ENCODE results near the gene ANO2.

The ANO2 gene

DNA sequence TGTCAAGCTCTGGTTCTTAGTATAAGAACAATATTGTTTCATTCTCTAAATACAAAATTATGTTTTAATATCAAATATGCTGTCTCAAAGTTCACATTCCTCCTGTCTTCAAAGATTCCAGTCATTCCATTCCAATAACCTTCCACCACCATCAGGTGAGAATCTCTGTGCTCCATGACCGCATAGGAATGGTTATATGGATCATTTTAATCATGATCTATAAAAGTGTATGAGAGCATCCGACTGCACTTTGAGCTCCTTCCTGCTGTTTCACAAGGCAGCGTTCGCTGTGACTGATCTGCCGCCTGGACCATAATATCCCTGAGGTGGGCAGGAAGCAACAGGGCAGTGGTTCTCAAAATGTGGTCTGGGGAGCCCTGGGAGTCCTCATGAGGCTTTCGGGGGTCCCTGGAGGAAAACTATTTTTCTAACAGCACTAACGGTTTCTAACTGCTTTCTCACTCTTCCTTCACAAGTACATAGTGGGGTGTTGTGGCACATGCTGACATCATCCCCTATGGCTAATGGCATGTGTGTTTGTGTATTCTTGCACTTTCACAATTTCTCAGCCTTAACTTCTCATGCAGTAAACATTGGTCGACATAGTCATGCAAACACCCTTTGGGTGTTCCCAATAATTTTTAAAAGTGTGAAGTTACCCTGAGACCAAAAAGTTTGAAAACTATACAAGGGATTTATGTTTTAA lies 137.4 kb downstream of the ANO2 start:
- TF ChIP-seq, protein P1, sequence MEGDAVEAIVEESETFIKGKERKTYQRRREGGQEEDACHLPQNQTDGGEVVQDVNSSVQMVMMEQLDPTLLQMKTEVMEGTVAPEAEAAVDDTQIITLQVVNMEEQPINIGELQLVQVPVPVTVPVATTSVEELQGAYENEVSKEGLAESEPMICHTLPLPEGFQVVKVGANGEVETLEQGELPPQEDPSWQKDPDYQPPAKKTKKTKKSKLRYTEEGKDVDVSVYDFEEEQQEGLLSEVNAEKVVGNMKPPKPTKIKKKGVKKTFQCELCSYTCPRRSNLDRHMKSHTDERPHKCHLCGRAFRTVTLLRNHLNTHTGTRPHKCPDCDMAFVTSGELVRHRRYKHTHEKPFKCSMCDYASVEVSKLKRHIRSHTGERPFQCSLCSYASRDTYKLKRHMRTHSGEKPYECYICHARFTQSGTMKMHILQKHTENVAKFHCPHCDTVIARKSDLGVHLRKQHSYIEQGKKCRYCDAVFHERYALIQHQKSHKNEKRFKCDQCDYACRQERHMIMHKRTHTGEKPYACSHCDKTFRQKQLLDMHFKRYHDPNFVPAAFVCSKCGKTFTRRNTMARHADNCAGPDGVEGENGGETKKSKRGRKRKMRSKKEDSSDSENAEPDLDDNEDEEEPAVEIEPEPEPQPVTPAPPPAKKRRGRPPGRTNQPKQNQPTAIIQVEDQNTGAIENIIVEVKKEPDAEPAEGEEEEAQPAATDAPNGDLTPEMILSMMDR (IDR thresholded peaks at IDR 0.05), result no peak
- intact Hi-C loops (cut with DNase I; ENCODE audit: low total_unique reads), result no loop called here
- H3K27me3 ChIP-seq, result peaks cover 0 to 33% of the 10 kb centered on the region in 2 donors
- H3K27ac ChIP-seq, result no peak overlapping the region
- no peak for DNase-seq
- H3K4me1 ChIP-seq, result no peaks in the 10 kb centered on the region
- no peaks in the 10 kb centered on the region for H3K9me3 ChIP-seq
- no peaks in the 10 kb centered on the region for H3K36me3 ChIP-seq
- H3K4me3 ChIP-seq, result no peak overlapping the region

DNA sequence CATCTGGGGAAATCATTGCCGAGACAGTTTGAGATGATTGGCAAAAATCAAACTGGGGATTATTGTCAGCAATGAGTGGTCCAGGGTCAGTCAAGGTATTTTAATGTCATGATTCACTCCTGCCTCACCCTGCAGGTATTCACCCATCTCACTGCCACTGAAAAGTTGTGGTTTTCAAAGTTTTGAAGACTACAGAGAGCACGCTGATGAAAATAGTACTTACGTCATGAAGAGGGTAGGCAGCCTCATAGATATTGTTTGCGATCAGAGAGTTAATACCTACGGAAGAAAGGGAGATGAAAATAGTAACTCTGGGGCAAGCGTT lies 138.0 kb downstream of the ANO2 start:
- intact Hi-C loops (cut with DNase I; ENCODE audit: low total_unique reads), result no loop called here
- H3K27ac ChIP-seq, result no peak overlapping the region
- no peaks in the 10 kb centered on the region for H3K4me1 ChIP-seq
- no peak overlapping the region for H3K4me3 ChIP-seq
- no peaks in the 10 kb centered on the region for H3K9me3 ChIP-seq
- H3K27me3 ChIP-seq, result peaks cover 0 to 33% of the 10 kb centered on the region in 2 donors
- no peak for DNase-seq
- TF ChIP-seq, protein P1 (IDR thresholded peaks at IDR 0.05), result no peak
- H3K36me3 ChIP-seq, result no peaks in the 10 kb centered on the region

DNA sequence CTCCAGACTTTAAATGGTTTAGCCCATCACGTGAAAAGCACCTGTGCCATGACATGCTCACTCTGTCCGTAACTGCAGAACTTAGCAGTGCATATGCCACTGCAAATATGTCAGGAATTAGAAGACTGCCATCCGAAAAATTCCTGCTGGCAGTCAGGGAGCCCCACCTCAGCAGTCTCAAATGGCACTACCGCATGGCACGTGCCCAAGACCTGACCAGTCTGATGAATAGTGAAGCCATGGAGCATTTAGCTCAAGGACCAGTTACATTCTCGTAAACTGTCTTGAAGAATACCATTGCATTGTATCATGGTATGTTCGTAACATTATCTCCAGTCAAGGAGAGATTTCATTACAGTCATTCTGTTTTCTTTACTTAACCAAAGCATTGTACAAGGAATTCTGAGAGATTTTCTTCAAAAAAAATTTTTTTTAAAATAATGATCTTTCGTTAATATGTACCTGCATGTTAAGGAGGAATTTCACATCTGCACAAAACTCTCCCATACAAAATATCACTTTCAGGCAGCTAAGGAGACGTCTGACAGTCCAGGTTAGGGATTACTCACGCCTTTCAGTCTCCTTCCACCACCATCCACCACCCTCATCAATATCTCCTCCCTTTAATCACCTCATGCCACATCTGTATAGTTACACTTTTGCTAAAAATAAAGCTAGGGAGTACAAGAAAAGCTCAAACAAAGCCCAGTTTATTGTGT lies 138.5 kb downstream of the ANO2 start:
- Histone ChIP-seq H3K36me3 (no peaks in the 10 kb centered on the region), H3K27me3 (peaks cover 0 to 33% of the 10 kb centered on the region in 2 donors), H3K4me3 (no peak overlapping the region), H3K9me3 (no peaks in the 10 kb centered on the region), H3K4me1 (no peaks in the 10 kb centered on the region), H3K27ac (no peak overlapping the region)
- TF ChIP-seq, protein P1 (IDR thresholded peaks at IDR 0.05), result no peak
- no peak for DNase-seq
- intact Hi-C loops (cut with DNase I; ENCODE audit: low total_unique reads), result no loop called here

DNA sequence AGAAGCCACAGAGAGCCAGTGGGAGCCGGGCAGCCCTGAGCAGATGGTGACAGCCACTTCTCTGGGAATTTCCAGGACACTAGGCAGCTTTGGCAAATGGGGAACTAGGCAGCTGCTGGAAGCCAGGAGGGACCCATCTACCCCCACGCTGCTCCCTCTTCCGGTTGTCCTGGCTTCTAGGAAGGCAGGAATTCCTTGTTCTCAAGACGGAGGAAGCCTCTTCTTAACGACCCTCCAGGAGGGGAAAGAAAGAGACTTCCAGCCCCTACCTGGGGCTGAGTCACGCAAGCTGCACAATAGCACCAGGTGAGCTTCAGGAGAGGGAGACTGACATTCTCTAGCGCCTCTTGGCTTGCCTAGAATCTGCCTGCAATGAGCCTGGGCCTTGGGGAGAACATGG lies 141.5 kb downstream of the ANO2 start:
- no peak for DNase-seq
- Histone ChIP-seq H3K27me3 (peaks cover 0 to 16% of the 10 kb centered on the region in 2 donors), H3K4me1 (no peaks in the 10 kb centered on the region), H3K4me3 (no peak overlapping the region), H3K9me3 (no peaks in the 10 kb centered on the region), H3K36me3 (no peaks in the 10 kb centered on the region), H3K27ac (no peak overlapping the region)
- TF ChIP-seq, protein P1 (IDR thresholded peaks at IDR 0.05), result no peak
- intact Hi-C loops (cut with DNase I; ENCODE audit: low total_unique reads), result no loop called here

DNA sequence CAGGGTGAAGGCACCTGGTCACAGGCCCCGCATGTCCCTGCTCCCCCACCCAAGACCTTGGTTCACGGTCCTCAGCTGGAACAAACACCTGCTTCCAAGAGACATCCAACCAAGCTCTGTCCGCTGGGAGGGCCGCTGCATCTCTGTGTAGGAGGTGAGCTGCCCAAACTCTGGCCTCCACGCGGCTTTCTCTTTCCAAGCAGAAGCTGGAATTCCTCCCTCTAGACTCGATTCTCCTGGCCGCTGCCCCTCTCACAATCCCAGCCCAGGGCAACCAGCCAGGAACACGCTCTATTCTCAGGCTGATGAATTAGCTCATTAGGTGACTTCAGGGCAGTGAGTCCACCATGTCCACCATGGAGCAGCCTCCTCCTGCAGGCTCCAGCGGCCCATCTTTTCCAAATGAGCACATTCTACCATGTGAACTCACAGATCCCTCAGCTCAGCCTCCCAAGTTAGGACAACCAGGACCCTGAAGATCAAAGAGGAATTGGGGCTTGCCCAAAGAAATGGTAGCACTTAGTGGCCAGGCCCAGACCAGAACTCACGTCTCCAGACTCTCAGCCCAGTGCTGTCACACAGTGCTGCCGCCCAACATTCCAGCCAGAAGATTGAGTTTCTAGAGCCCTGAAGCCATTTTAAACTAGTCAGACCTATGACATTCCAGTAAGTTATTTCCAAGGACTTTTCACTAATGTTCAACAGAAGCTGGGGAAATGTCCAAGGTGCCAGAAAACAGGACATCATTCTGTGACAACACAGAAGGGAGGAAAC lies 146.6 kb downstream of the ANO2 start:
- TF ChIP-seq, protein P1 (IDR thresholded peaks at IDR 0.05), result no peak
- Histone ChIP-seq H3K27ac (no peak overlapping the region), H3K4me3 (no peak overlapping the region), H3K27me3 (peaks cover 0 to 9% of the 10 kb centered on the region in 2 donors), H3K9me3 (no peaks in the 10 kb centered on the region), H3K4me1 (no peaks in the 10 kb centered on the region), H3K36me3 (no peaks in the 10 kb centered on the region)
- intact Hi-C loops (cut with DNase I; ENCODE audit: low total_unique reads), result loop anchor here (10.0 kb wide), 1 partner anchor 374 kb away; no protein-coding TSS in a partner anchor
- DNase-seq, result no peak
